ENCODE measurements around the gene SPATA2L.
"Not testable (repeated sequence)": the region's sequence is repeated elsewhere in the genome, so short reads cannot be mapped to it uniquely, and the experiment has no call there.

SPATA2L gene

GRCh38 chr16:89697616-89698331, 3.7 kb downstream of the SPATA2L start:
- TF ChIP-seq POLR2A (IDR thresholded peaks at IDR 0.05; ENCODE audit: extremely low read depth, insufficient read length) = no peak
- TF ChIP-seq MYC (IDR thresholded peaks at IDR 0.05; ENCODE audit: low read depth, low read length) = no peak
- TF ChIP-seq, protein P1, sequence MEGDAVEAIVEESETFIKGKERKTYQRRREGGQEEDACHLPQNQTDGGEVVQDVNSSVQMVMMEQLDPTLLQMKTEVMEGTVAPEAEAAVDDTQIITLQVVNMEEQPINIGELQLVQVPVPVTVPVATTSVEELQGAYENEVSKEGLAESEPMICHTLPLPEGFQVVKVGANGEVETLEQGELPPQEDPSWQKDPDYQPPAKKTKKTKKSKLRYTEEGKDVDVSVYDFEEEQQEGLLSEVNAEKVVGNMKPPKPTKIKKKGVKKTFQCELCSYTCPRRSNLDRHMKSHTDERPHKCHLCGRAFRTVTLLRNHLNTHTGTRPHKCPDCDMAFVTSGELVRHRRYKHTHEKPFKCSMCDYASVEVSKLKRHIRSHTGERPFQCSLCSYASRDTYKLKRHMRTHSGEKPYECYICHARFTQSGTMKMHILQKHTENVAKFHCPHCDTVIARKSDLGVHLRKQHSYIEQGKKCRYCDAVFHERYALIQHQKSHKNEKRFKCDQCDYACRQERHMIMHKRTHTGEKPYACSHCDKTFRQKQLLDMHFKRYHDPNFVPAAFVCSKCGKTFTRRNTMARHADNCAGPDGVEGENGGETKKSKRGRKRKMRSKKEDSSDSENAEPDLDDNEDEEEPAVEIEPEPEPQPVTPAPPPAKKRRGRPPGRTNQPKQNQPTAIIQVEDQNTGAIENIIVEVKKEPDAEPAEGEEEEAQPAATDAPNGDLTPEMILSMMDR (IDR thresholded peaks at IDR 0.05; ENCODE audit: low read depth, low read length) = no peak
- TF ChIP-seq MAX (IDR thresholded peaks at IDR 0.05; ENCODE audit: low read depth, low read length) = no peak
- H3K4me3 ChIP-seq (ENCODE audit: low read depth, low read length) = no peak overlapping the region
- DNase-seq (ENCODE audit: low read depth) = peak; percentile 21

- TF ChIP-seq MAX (IDR thresholded peaks at IDR 0.05; ENCODE audit: low read depth, low read length) (no peak), MYC (IDR thresholded peaks at IDR 0.05; ENCODE audit: low read depth, low read length) (no peak), POLR2A (IDR thresholded peaks at IDR 0.05; ENCODE audit: extremely low read depth, insufficient read length) (no peak)
- TF ChIP-seq, protein P1 (IDR thresholded peaks at IDR 0.05; ENCODE audit: low read depth, low read length) = no peak
- DNase-seq (ENCODE audit: low read depth) = peak; percentile 14
- no peak overlapping the region for H3K4me3 ChIP-seq (ENCODE audit: low read depth, low read length)
Observed at GRCh38 chr16:89697161-89697615, 4.3 kb downstream of the SPATA2L start.

GRCh38 chr16:89696670-89697128, 4.8 kb downstream of the SPATA2L start:
- TF ChIP-seq MAX (IDR thresholded peaks at IDR 0.05; ENCODE audit: low read depth, low read length) (no peak), MYC (IDR thresholded peaks at IDR 0.05; ENCODE audit: low read depth, low read length) (no peak), POLR2A (IDR thresholded peaks at IDR 0.05; ENCODE audit: extremely low read depth, insufficient read length) (no peak)
- TF ChIP-seq, protein P1 (IDR thresholded peaks at IDR 0.05; ENCODE audit: low read depth, low read length) = no peak
- no peak overlapping the region for H3K4me3 ChIP-seq (ENCODE audit: low read depth, low read length)
- DNase-seq (ENCODE audit: low read depth) = peak; percentile 37

- DNase-seq (ENCODE audit: low read depth) = peak; percentile 14
- H3K4me3 ChIP-seq (ENCODE audit: low read depth, low read length) = no peak overlapping the region
- TF ChIP-seq MYC (IDR thresholded peaks at IDR 0.05; ENCODE audit: low read depth, low read length) = no peak
- no peak for TF ChIP-seq MAX (IDR thresholded peaks at IDR 0.05; ENCODE audit: low read depth, low read length)
- TF ChIP-seq, protein P1 (IDR thresholded peaks at IDR 0.05; ENCODE audit: low read depth, low read length) = no peak
- no peak for TF ChIP-seq POLR2A (IDR thresholded peaks at IDR 0.05; ENCODE audit: extremely low read depth, insufficient read length)
Observed at GRCh38 chr16:89695875-89696669, 5.4 kb downstream of the SPATA2L start.

GRCh38 chr16:89695086-89695874, 6.2 kb downstream of the SPATA2L start:
- TF ChIP-seq POLR2A (IDR thresholded peaks at IDR 0.05; ENCODE audit: extremely low read depth, insufficient read length) (no peak), MYC (IDR thresholded peaks at IDR 0.05; ENCODE audit: low read depth, low read length) (no peak), MAX (IDR thresholded peaks at IDR 0.05; ENCODE audit: low read depth, low read length) (no peak)
- TF ChIP-seq, protein P1 (IDR thresholded peaks at IDR 0.05; ENCODE audit: low read depth, low read length) = no peak
- no peak overlapping the region for H3K4me3 ChIP-seq (ENCODE audit: low read depth, low read length)

DNA sequence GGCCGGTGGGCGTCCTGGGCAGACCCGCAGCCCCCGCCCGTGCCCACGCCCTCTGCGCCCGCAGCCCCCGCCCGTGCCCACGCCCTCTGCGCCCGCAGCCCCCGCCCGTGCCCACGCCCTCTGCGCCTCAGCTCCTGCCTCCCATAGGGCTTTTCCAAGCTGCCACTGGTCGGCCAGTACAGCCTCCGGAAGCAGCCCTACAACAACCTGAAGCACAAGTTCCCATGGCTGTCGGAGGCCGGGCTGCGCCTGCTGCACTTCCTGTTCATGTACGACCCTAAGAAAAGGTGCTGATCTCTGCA, 6.8 kb downstream of the SPATA2L start:
- not testable (repeated sequence) for H3K4me3 ChIP-seq (ENCODE audit: low read depth, low read length); DNase-seq (ENCODE audit: low read depth)

More at GRCh38 chr16:89695086-89695874, 6.2 kb downstream of the SPATA2L start:
- no peak for DNase-seq (ENCODE audit: low read depth)

Data from NB4 (cell line).